HG03196 (cell line): ENCODE measurements around the gene SEPTIN5.

ENCODE experiments used
- ATAC-seq: cut with Tn5 transposase; IDR thresholded peaks from one replicate; pipeline ENCODE4 v1.9.1; 2021; ENCODE audit not compliant: unreplicated experiment

Gene SEPTIN5

GRCh38 chr22:19732403-19733113 lies 18.3 kb downstream of the SEPTIN5 start:
- no peak for ATAC-seq

- ATAC-seq = no peak
These were observed 19.5 kb downstream of the SEPTIN5 start for GRCh38 chr22:19733755-19734154.

- no peak for ATAC-seq
These were observed 19.9 kb downstream of the SEPTIN5 start for GRCh38 chr22:19734163-19734562.

- ATAC-seq = no peak
These were observed 20.6 kb downstream of the SEPTIN5 start for GRCh38 chr22:19734837-19735382.

GRCh38 chr22:19735665-19736510 lies 21.6 kb downstream of the SEPTIN5 start:
- ATAC-seq = no peak

GRCh38 chr22:19737846-19738663 lies 23.8 kb downstream of the SEPTIN5 start:
- ATAC-seq = no peak

GRCh38 chr22:19738664-19739447 lies 24.6 kb downstream of the SEPTIN5 start:
- ATAC-seq = no peak

- no peak for ATAC-seq
These were observed 25.2 kb downstream of the SEPTIN5 start for GRCh38 chr22:19739448-19739895.

GRCh38 chr22:19739911-19740449 lies 25.7 kb downstream of the SEPTIN5 start:
- ATAC-seq = no peak

GRCh38 chr22:19740586-19740985 lies 26.3 kb downstream of the SEPTIN5 start:
- no peak for ATAC-seq

GRCh38 chr22:19741053-19741452 lies 26.8 kb downstream of the SEPTIN5 start:
- no peak for ATAC-seq

GRCh38 chr22:19742160-19743066 lies 28.1 kb downstream of the SEPTIN5 start:
- no peak for ATAC-seq

- ATAC-seq = no peak
These were observed 28.8 kb downstream of the SEPTIN5 start for GRCh38 chr22:19743081-19743480.

GRCh38 chr22:19743651-19744050 lies 29.3 kb downstream of the SEPTIN5 start:
- no peak for ATAC-seq

GRCh38 chr22:19744350-19745006 lies 30.2 kb downstream of the SEPTIN5 start:
- no peak for ATAC-seq

- no peak for ATAC-seq
These were observed 31.1 kb downstream of the SEPTIN5 start for GRCh38 chr22:19745155-19746101.

- ATAC-seq = no peak
These were observed 32.4 kb downstream of the SEPTIN5 start for GRCh38 chr22:19746726-19747125.
